Measurements from ENCODE around the gene PES1. TPM values are rescaled to one million over a fixed set of nuclear protein-coding genes. Genes with fewer than 3 reads are reported as not detected.

Gene PES1
- total and polyA plus RNA-seq, 8 donors, result 22.8 to 94.5 (median 47.1) TPM

Other genes starting within 250 kb of the PES1 start
- 100 to 1,000 TPM in 1 of 5 donors, 10 to 100 TPM in 4; 30.3 to 316 (median 38.8) TPM for gene SF3A1, start 235.0 kb downstream of the PES1 start, total RNA-seq
- 10 to 100 TPM; 13.6 to 15.6 (median 15.0) TPM for gene SF3A1, start 235.0 kb downstream of the PES1 start, polyA plus RNA-seq
- gene CCDC157, start 234.9 kb downstream of the PES1 start, total RNA-seq, result 1 to 10 TPM in 3 of 5 donors, under 1 TPM in 1, not detected in 1; 0.73 to 9.0 (median 3.0) TPM
- 1 to 10 TPM; 1.7 to 3.7 (median 1.9) TPM for gene CCDC157, start 234.9 kb downstream of the PES1 start, polyA plus RNA-seq
- gene RNF215, start 204.5 kb downstream of the PES1 start, total RNA-seq, result 10 to 100 TPM in 3 of 5 donors, 1 to 10 TPM in 2; 3.6 to 29.4 (median 15.6) TPM
- gene RNF215, start 204.5 kb downstream of the PES1 start, polyA plus RNA-seq, result 1 to 10 TPM; 4.1 to 8.4 (median 4.3) TPM
- gene SEC14L2, start 194.9 kb downstream of the PES1 start, total RNA-seq, result 10 to 100 TPM in 2 of 5 donors, 1 to 10 TPM in 1, not detected in 2; 4.1 to 19.4 (median 17.1) TPM
- 10 to 100 TPM in 1 of 3 donors, 1 to 10 TPM in 2; 9.9 to 10.3 (median 10.0) TPM for gene SEC14L2, start 194.9 kb downstream of the PES1 start, polyA plus RNA-seq
- 10 to 100 TPM in 2 of 5 donors, 1 to 10 TPM in 2, not detected in 1; 1.8 to 14.8 (median 10.2) TPM for gene MTFP1, start 166.1 kb downstream of the PES1 start, total RNA-seq
- gene MTFP1, start 166.1 kb downstream of the PES1 start, polyA plus RNA-seq, result 10 to 100 TPM; 15.3 to 45.0 (median 27.4) TPM
- not detected for gene SEC14L3, start 119.9 kb downstream of the PES1 start, total RNA-seq
- gene SEC14L3, start 119.9 kb downstream of the PES1 start, polyA plus RNA-seq, result not detected
- gene SEC14L4, start 86.2 kb downstream of the PES1 start, total RNA-seq, result 1 to 10 TPM in 1 of 5 donors, not detected in 4; 4.5 TPM
- gene SEC14L4, start 86.2 kb downstream of the PES1 start, polyA plus RNA-seq, result under 1 TPM in 2 of 3 donors, not detected in 1; 0.13 to 0.37 TPM
- under 1 TPM in 1 of 5 donors, not detected in 4; 0.58 TPM for gene SEC14L6, start 45.2 kb downstream of the PES1 start, total RNA-seq
- 1 to 10 TPM in 1 of 3 donors, under 1 TPM in 2; 0.68 to 1.4 (median 1.00) TPM for gene SEC14L6, start 45.2 kb downstream of the PES1 start, polyA plus RNA-seq
- 10 to 100 TPM in 2 of 5 donors, 1 to 10 TPM in 2, under 1 TPM in 1; 0.87 to 48.4 (median 3.5) TPM for gene GAL3ST1, start 17.2 kb downstream of the PES1 start, total RNA-seq
- 1 to 10 TPM; 2.9 to 8.9 (median 4.0) TPM for gene GAL3ST1, start 17.2 kb downstream of the PES1 start, polyA plus RNA-seq
- gene TCN2, start 15.3 kb upstream of the PES1 start, total RNA-seq, result 10 to 100 TPM in 2 of 5 donors, 1 to 10 TPM in 3; 1.4 to 16.3 (median 2.3) TPM
- gene TCN2, start 15.3 kb upstream of the PES1 start, polyA plus RNA-seq, result 10 to 100 TPM in 1 of 3 donors, 1 to 10 TPM in 2; 4.1 to 10.1 (median 4.3) TPM
- gene SLC35E4, start 43.9 kb upstream of the PES1 start, total RNA-seq, result 1 to 10 TPM in 4 of 5 donors, under 1 TPM in 1; 0.45 to 7.2 (median 2.6) TPM
- gene SLC35E4, start 43.9 kb upstream of the PES1 start, polyA plus RNA-seq, result 1 to 10 TPM in 2 of 3 donors, under 1 TPM in 1; 0.46 to 3.4 (median 1.8) TPM
- 10 to 100 TPM in 2 of 5 donors, 1 to 10 TPM in 2, not detected in 1; 4.5 to 46.9 (median 10.9) TPM for gene DUSP18, start 76.0 kb upstream of the PES1 start, total RNA-seq
- 1 to 10 TPM; 1.4 to 4.2 (median 2.9) TPM for gene DUSP18, start 76.0 kb upstream of the PES1 start, polyA plus RNA-seq
- gene OSBP2, start 103.0 kb upstream of the PES1 start, total RNA-seq, result 1 to 10 TPM in 3 of 5 donors, under 1 TPM in 1, not detected in 1; 0.58 to 9.5 (median 8.5) TPM
- 1 to 10 TPM; 1.3 to 1.8 (median 1.3) TPM for gene OSBP2, start 103.0 kb upstream of the PES1 start, polyA plus RNA-seq